Peyer's patch (tissue), 4 donors: ENCODE data around the gene BMP6. TPM values are rescaled to one million over a fixed set of nuclear protein-coding genes. Genes with fewer than 3 reads are reported as not detected.

Experiments used
- DNase-seq, 3 donors: peaks; one replicate each; pipeline ENCODE4 v3.0.0-alpha.2; 2017 to 2019
- H3K27ac ChIP-seq, 4 donors: fragments of 200-600 bp; sonication (generic); one replicate each; pipeline ENCODE4 v1.5.1; 2016 to 2019
- H3K27me3 ChIP-seq, 2 donors: fragments of 200-600 bp; sonication (generic); one replicate each; pipeline ENCODE4 v1.5.1; 2019
- H3K36me3 ChIP-seq, 3 donors: fragments of 200-600 bp; sonication (generic); one replicate each; pipeline ENCODE4 v1.5.1; 2016 to 2019
- H3K4me1 ChIP-seq, 4 donors: fragments of 200-600 bp; sonication (generic); one replicate each; pipeline ENCODE4 v1.5.1; 2016 to 2019
- H3K4me3 ChIP-seq, 4 donors: fragments of 200-600 bp; sonication (generic); 1 replicate in 3 of 4; 2 replicates in 1 of 4; pipeline ENCODE4 v1.5.1; 2016 to 2019; ENCODE audit warnings: mild to moderate bottlenecking in 1 of 4
- H3K9me3 ChIP-seq, 4 donors: fragments of 200-600 bp; sonication (generic); one replicate each; pipeline ENCODE4 v1.5.1; 2016 to 2019; ENCODE audit warnings: mild to moderate bottlenecking in 1 of 4
- POLR2A ChIP-seq, 2 donors: fragments of 450-650 bp; IDR thresholded peaks; one replicate each; pipeline ENCODE4 v1.5.1; 2017; ENCODE audit warnings: antibody characterized with exemption in 2 of 2, mild to moderate bottlenecking in 2 of 2, moderate library complexity in 2 of 2
- total RNA-seq, 4 donors: library from RNA; depleted of rRNA; stranded (reverse); fragments of >200 nt; gene quantifications; one replicate each; pipeline ENCODE4 v1.1.0, GENCODE V29; 2016
- TF ChIP-seq, protein P1 (sequence below), 6 experiments: fragments of 450-650 bp in 4 of 6; fragments of 200-600 bp in 2 of 6; sonication (generic) in 1 of 6; IDR thresholded peaks; one replicate each; pipeline ENCODE4 v1.5.1; 2017 to 2019; ENCODE audit warnings: antibody characterized with exemption in 6 of 6, mild to moderate bottlenecking in 3 of 6, moderate library complexity in 1 of 6

Gene BMP6
- total RNA-seq, 4 donors from 2014 or later = 0.88 to 3.6 (median 2.2) TPM

DNA sequence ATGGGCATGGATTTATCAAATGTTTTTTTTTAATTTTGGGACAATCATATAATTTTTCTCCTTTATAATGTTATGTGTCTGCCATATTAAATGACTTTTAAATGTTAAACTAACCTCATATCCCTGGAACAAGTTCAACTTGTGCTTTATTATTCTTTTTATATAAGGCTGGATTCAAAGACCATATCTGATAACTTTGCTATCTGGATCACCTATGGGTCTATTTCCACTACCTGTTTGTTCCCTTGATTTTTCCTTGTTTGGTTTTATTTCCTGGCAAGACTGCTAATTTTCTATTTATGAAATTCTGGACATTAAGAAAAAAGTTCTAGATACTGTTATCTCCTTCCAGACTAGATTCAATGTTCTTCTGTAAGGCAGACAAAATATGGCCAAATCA is 125.9 kb downstream of the BMP6 start:
- H3K4me3 ChIP-seq = no peak overlapping the region
- H3K9me3 ChIP-seq = peaks cover 0 to 5% (median 0%) of the 10 kb centered on the region in 4 donors
- TF ChIP-seq, protein P1, sequence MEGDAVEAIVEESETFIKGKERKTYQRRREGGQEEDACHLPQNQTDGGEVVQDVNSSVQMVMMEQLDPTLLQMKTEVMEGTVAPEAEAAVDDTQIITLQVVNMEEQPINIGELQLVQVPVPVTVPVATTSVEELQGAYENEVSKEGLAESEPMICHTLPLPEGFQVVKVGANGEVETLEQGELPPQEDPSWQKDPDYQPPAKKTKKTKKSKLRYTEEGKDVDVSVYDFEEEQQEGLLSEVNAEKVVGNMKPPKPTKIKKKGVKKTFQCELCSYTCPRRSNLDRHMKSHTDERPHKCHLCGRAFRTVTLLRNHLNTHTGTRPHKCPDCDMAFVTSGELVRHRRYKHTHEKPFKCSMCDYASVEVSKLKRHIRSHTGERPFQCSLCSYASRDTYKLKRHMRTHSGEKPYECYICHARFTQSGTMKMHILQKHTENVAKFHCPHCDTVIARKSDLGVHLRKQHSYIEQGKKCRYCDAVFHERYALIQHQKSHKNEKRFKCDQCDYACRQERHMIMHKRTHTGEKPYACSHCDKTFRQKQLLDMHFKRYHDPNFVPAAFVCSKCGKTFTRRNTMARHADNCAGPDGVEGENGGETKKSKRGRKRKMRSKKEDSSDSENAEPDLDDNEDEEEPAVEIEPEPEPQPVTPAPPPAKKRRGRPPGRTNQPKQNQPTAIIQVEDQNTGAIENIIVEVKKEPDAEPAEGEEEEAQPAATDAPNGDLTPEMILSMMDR (IDR thresholded peaks at IDR 0.05) = no peak
- no peak for TF ChIP-seq POLR2A (IDR thresholded peaks at IDR 0.05)
- no peaks in the 10 kb centered on the region for H3K27me3 ChIP-seq
- no peaks in the 10 kb centered on the region for H3K36me3 ChIP-seq
- H3K4me1 ChIP-seq = no peaks in the 10 kb centered on the region
- no peak overlapping the region for H3K27ac ChIP-seq
- no peak for DNase-seq

DNA sequence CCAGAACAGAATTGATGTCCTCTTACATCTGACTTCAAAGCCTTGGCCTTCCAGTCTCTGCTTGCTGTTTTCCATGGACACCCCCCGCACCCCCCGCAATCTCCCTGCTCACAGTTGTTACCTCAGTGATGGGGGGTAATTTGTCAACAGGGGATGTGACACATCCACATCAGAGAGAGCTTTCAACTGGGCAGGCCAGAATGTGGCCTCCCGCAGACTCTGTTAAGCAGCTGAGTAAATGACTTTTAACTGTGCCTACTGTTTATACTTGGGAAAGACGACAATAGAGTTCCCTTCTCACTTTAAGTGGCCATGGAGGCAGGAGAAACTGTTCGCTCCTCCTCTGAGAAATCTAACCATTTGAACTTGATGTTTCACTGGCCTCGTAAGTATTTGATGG is 133.7 kb downstream of the BMP6 start:
- Histone ChIP-seq H3K27ac (no peak overlapping the region), H3K9me3 (no peaks in the 10 kb centered on the region), H3K4me1 (no peaks in the 10 kb centered on the region), H3K36me3 (no peaks in the 10 kb centered on the region), H3K4me3 (no peak overlapping the region), H3K27me3 (no peaks in the 10 kb centered on the region)
- DNase-seq = no peak
- no peak for TF ChIP-seq POLR2A (IDR thresholded peaks at IDR 0.05)
- TF ChIP-seq, protein P1 (IDR thresholded peaks at IDR 0.05) = no peak

DNA sequence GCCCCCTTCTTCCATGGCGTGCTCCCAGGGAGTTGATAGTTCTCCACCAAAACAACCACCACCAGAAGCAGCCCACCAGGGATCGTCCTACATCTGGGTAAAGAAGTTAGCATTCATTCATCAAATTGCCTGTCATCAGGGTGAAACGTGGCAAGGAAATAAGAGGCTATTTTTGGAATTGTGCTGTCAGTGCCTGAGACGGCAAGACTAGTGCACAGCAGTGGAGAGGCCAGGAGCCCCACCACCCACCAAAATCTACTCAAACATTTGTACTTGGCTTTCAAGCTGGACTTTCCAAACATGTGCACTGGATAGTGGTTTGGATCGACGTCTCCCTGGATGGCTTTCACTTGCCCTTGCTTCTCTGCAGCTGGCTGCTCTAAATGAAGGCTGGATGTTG is 139.9 kb downstream of the BMP6 start:
- no peak overlapping the region for H3K4me3 ChIP-seq
- no peak for TF ChIP-seq POLR2A (IDR thresholded peaks at IDR 0.05)
- TF ChIP-seq, protein P1 (IDR thresholded peaks at IDR 0.05) = no peak
- H3K36me3 ChIP-seq = no peaks in the 10 kb centered on the region
- no peaks in the 10 kb centered on the region for H3K4me1 ChIP-seq
- DNase-seq = no peak
- no peaks in the 10 kb centered on the region for H3K27me3 ChIP-seq
- no peak overlapping the region for H3K27ac ChIP-seq
- H3K9me3 ChIP-seq = no peaks in the 10 kb centered on the region

DNA sequence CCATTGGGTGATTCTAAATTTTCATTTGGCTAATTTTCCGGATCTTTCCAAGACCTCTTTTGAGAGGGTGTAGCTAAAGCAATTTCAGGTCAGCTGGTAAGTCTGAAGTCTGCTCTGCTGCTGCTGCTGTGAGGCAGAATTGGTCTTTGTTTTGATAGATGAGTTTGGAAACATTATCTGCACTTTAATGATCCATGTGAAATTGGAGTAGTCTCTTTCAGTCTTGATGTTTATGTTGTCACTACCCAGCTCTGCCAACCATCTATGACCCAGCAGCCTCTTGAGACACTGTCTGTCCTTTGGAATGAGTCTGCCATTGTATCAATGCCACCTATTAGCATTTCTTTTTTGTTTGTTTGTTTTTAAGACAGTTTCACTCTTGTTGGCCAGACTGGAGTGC is 140.6 kb downstream of the BMP6 start:
- no peak for DNase-seq
- Histone ChIP-seq H3K36me3 (no peaks in the 10 kb centered on the region), H3K4me1 (no peaks in the 10 kb centered on the region), H3K4me3 (no peak overlapping the region), H3K27ac (no peak overlapping the region), H3K27me3 (no peaks in the 10 kb centered on the region), H3K9me3 (no peaks in the 10 kb centered on the region)
- no peak for TF ChIP-seq POLR2A (IDR thresholded peaks at IDR 0.05)
- TF ChIP-seq, protein P1 (IDR thresholded peaks at IDR 0.05) = no peak

DNA sequence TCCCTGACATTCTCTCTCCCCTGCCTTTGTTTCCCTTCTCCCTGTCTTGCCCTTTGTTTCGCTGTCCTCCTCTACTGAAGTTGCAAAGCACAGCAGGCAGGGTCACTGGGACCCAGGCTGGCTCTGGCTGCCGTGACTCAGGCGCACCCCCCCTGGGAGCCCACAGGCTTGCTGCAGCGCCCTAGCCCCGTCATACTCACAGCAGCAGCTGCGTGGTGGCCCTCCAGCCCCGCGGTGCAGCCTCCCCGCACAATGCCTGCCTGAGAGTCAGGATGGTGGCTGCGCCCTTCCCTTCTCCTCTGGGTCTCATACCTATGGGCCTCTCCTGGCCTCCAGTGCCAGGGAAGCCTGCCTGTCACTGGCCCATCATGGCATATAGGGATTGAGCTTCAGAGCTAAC is 143.0 kb downstream of the BMP6 start:
- H3K36me3 ChIP-seq = no peaks in the 10 kb centered on the region
- TF ChIP-seq, protein P1 (IDR thresholded peaks at IDR 0.05) = no peak
- TF ChIP-seq POLR2A (IDR thresholded peaks at IDR 0.05) = no peak
- H3K9me3 ChIP-seq = no peaks in the 10 kb centered on the region
- no peak overlapping the region for H3K27ac ChIP-seq
- no peaks in the 10 kb centered on the region for H3K4me1 ChIP-seq
- no peaks in the 10 kb centered on the region for H3K27me3 ChIP-seq
- DNase-seq = no peak
- no peak overlapping the region for H3K4me3 ChIP-seq

- H3K36me3 ChIP-seq = peaks cover 0 to 33% (median 0%) of the 10 kb centered on the region in 3 donors
- DNase-seq = no peak
- TF ChIP-seq, protein P1 (IDR thresholded peaks at IDR 0.05) = no peak
- no peak for TF ChIP-seq POLR2A (IDR thresholded peaks at IDR 0.05)
Measured at GRCh38 chr6:7878401-7878964, 152.6 kb downstream of the BMP6 start.

More at GRCh38 chr6:7878401-7878964, 152.6 kb downstream of the BMP6 start:
- no peaks in the 10 kb centered on the region for H3K27me3 ChIP-seq
- no peak overlapping the region for H3K4me3 ChIP-seq
- no peak overlapping the region for H3K27ac ChIP-seq
- no peaks in the 10 kb centered on the region for H3K4me1 ChIP-seq
- no peaks in the 10 kb centered on the region for H3K9me3 ChIP-seq
